ENCODE data around the gene MTSS2. TPM values are rescaled to one million over a fixed set of nuclear protein-coding genes. Genes with fewer than 3 reads are reported as not detected.

MTSS2 gene
- polyA plus RNA-seq, 1 of the 3 experiments (the other 2 are of a cell fraction), result 54.1 TPM

DNA sequence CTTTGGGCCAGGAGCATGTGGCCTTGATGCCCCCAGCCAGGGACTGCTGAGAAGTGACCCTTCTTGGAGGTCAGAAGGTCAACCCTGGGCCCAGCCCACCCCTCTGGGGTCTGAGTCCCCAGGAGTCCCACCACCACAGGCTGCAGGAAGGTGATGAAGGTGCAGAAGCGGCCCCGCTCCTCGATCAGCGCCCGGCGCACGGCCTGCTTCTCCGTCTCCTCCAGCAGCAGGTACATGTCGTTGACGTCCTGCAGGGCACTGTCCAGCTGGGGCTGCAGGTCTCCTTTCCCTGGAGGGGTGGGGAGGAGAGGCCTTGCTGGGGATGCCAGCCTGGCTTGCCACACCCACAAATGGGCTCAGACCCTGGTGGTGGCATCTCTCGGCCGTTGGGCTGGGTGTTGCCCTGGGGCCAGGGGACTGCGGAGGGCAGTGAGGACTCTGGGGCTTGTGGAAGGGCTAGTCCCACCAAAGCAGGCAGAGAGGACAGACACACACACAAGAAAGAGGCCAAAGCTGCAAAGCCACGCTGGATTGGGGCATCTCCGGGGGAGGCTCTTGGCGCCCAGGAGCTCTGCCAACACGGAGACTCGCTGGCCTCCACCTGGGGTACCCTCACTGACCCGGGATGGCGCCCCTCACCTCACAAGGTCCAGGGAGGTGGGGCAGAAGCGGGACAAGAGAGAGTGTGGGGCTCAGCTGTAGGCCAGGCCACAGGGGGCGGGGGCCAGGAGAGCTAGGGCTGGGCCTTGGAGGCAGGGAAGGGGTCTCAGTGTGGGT is 7.5 kb downstream of the MTSS2 start:
- Histone ChIP-seq H3K4me3 (ENCODE audit: low read depth in 2 of 2, low read length in 1 of 2) (no peak overlapping the region), H3K27me3 (ENCODE audit: insufficient read depth) (no peaks in the 10 kb centered on the region), H3K4me2 (no peak overlapping the region), H3K9me3 (no peaks in the 10 kb centered on the region), H2AFZ (ENCODE audit: low read depth) (no peak overlapping the region), H3K9me2 (no peaks in the 10 kb centered on the region), H3K36me3 (replicated peaks in 1 of 2; ENCODE audit: control insufficient read depth in 1 of 2, insufficient read depth in 2 of 2, low read length in 1 of 2) (peaks cover 31 to 61% of the 10 kb centered on the region in 2 experiments), H3K9ac (no peak overlapping the region), H4K20me1 (ENCODE audit: insufficient read depth) (peaks cover 36% of the 10 kb centered on the region), H3K79me2 (ENCODE audit: insufficient read depth) (peaks cover 41% of the 10 kb centered on the region), H3K27ac (ENCODE audit: low read depth in 2 of 2, low read length in 1 of 2) (no peak overlapping the region; a peak in 1 of 4 replicates), H3K4me1 (ENCODE audit: control insufficient read depth in 1 of 2, insufficient read depth in 2 of 2, low read depth in 1 of 2, low read length in 1 of 2) (peaks cover 0 to 23% of the 10 kb centered on the region in 2 experiments; a peak in 1 of 4 replicates), H3F3A (replicated peaks; ENCODE audit: insufficient read depth) (no peaks in the 10 kb centered on the region)
- WGBS (ENCODE audit: low lambda C conversion rate), result 95% methylated on average over 14 of the region's 22 CpGs
- CTCF ChIA-PET, result interaction anchor here (1.3 to 14.3 kb wide), 6 partner anchors 17 to 112 kb away, joined by 3 to 181 read pairs (median 8); no protein-coding TSS in a partner anchor
- DNase-seq, result no peak
- TF ChIP-seq YY1 (IDR thresholded peaks at IDR 0.05; ENCODE audit: low read depth), result no peak
- no peak for TF ChIP-seq GABPA (IDR thresholded peaks at IDR 0.05; ENCODE audit: low read depth)
- no peak for TF ChIP-seq RXRA (IDR thresholded peaks at IDR 0.05; ENCODE audit: borderline replicate concordance, low read depth)
- no peak for TF ChIP-seq FOXM1 (IDR thresholded peaks at IDR 0.05; ENCODE audit: low read depth)
- POLR2A ChIA-PET, result interaction anchor here (0.6 to 1.3 kb wide), 2 partner anchors 16 to 24 kb away, joined by 3 to 4 read pairs; no protein-coding TSS in a partner anchor

DNA sequence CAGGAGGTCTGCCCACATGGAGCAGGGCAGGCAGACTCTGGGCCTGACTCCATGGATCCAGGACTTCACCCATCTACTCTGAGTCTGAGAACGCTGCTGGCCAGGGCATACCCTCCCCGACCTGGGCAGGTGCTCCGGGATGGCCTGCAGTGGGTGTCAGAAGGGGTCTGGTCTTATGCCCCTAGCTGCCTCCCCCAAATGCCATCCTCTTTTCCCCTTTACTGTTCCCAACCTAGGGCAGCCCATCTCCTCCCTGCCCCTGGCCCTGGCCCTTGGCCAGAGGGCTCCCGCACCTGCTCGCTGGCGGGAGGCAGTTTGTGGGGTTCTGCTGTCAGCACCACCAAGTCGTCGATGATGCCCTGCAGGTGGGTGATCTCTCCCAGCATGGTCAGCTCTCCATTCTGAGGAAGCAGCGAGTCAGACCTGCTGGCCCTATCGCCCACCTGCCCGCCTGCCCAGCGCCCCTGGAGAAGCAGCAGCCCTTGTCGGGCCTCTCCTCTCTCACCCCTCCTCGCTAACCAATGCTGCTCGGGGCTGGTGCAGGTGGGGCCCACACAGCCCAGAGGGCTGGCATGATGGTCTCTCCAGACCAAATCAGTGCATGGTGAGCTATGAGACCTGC is 8.2 kb downstream of the MTSS2 start:
- TF ChIP-seq ELF1 (IDR thresholded peaks at IDR 0.05) (no peak), NRF1 (IDR thresholded peaks at IDR 0.05; ENCODE audit: low read depth, low read length) (no peak), RAD21 (IDR thresholded peaks at IDR 0.05; ENCODE audit: low read length) (no peak), NFIC (IDR thresholded peaks at IDR 0.05; ENCODE audit: borderline replicate concordance) (no peak), POLR2AphosphoS5 (IDR thresholded peaks at IDR 0.05; ENCODE audit: low read depth, low read length) (no peak), FOXM1 (IDR thresholded peaks at IDR 0.05; ENCODE audit: low read depth) (no peak), YY1 (IDR thresholded peaks at IDR 0.05; ENCODE audit: low read depth) (no peak)
- TF ChIP-seq, protein P1, sequence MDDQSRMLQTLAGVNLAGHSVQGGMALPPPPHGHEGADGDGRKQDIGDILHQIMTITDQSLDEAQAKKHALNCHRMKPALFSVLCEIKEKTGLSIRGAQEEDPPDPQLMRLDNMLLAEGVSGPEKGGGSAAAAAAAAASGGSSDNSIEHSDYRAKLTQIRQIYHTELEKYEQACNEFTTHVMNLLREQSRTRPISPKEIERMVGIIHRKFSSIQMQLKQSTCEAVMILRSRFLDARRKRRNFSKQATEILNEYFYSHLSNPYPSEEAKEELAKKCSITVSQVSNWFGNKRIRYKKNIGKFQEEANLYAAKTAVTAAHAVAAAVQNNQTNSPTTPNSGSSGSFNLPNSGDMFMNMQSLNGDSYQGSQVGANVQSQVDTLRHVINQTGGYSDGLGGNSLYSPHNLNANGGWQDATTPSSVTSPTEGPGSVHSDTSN (IDR thresholded peaks at IDR 0.05), result no peak
- TF ChIP-seq, protein P2, sequence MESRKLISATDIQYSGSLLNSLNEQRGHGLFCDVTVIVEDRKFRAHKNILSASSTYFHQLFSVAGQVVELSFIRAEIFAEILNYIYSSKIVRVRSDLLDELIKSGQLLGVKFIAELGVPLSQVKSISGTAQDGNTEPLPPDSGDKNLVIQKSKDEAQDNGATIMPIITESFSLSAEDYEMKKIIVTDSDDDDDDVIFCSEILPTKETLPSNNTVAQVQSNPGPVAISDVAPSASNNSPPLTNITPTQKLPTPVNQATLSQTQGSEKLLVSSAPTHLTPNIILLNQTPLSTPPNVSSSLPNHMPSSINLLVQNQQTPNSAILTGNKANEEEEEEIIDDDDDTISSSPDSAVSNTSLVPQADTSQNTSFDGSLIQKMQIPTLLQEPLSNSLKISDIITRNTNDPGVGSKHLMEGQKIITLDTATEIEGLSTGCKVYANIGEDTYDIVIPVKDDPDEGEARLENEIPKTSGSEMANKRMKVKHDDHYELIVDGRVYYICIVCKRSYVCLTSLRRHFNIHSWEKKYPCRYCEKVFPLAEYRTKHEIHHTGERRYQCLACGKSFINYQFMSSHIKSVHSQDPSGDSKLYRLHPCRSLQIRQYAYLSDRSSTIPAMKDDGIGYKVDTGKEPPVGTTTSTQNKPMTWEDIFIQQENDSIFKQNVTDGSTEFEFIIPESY (IDR thresholded peaks at IDR 0.05; ENCODE audit: borderline replicate concordance, low read depth), result no peak
- TF ChIP-seq, protein P3, sequence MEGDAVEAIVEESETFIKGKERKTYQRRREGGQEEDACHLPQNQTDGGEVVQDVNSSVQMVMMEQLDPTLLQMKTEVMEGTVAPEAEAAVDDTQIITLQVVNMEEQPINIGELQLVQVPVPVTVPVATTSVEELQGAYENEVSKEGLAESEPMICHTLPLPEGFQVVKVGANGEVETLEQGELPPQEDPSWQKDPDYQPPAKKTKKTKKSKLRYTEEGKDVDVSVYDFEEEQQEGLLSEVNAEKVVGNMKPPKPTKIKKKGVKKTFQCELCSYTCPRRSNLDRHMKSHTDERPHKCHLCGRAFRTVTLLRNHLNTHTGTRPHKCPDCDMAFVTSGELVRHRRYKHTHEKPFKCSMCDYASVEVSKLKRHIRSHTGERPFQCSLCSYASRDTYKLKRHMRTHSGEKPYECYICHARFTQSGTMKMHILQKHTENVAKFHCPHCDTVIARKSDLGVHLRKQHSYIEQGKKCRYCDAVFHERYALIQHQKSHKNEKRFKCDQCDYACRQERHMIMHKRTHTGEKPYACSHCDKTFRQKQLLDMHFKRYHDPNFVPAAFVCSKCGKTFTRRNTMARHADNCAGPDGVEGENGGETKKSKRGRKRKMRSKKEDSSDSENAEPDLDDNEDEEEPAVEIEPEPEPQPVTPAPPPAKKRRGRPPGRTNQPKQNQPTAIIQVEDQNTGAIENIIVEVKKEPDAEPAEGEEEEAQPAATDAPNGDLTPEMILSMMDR (IDR thresholded peaks at IDR 0.05), result no peak
- no peaks in the 10 kb centered on the region for H3K9me3 ChIP-seq
- DNase-seq, result peak; percentile 8
- H3K4me1 ChIP-seq (ENCODE audit: control insufficient read depth in 1 of 2, insufficient read depth in 2 of 2, low read depth in 1 of 2, low read length in 1 of 2), result peaks cover 0 to 16% of the 10 kb centered on the region in 2 experiments; a peak in 1 of 4 replicates
- peaks cover 4% of the 10 kb centered on the region for H3F3A ChIP-seq (replicated peaks; ENCODE audit: insufficient read depth)
- H3K27me3 ChIP-seq (ENCODE audit: insufficient read depth), result no peaks in the 10 kb centered on the region
- no peak overlapping the region for H3K27ac ChIP-seq (ENCODE audit: low read depth in 2 of 2, low read length in 1 of 2)
- no peak overlapping the region for H3K4me3 ChIP-seq (ENCODE audit: low read depth in 2 of 2, low read length in 1 of 2)
- no peak overlapping the region for H3K9ac ChIP-seq
- H3K9me2 ChIP-seq, result no peaks in the 10 kb centered on the region
- POLR2A ChIA-PET, result no interaction called here
- peaks cover 39% of the 10 kb centered on the region for H3K79me2 ChIP-seq (ENCODE audit: insufficient read depth)
- H3K36me3 ChIP-seq (replicated peaks in 1 of 2; ENCODE audit: control insufficient read depth in 1 of 2, insufficient read depth in 2 of 2, low read length in 1 of 2), result peaks cover 32 to 62% of the 10 kb centered on the region in 2 experiments
- H4K20me1 ChIP-seq (ENCODE audit: insufficient read depth), result peaks cover 29% of the 10 kb centered on the region
- no CpG with 5 or more reads among the region's 15 CpGs for WGBS (ENCODE audit: low lambda C conversion rate)
- H3K4me2 ChIP-seq, result no peak overlapping the region
- H2AFZ ChIP-seq (ENCODE audit: low read depth), result no peak overlapping the region
- CTCF ChIA-PET, result interaction anchor here (1.3 to 14.3 kb wide), 3 partner anchors 18 to 91 kb away, joined by 3 to 181 read pairs (median 11); no protein-coding TSS in a partner anchor
